ENCODE results near the gene C14orf132. TPM values are rescaled to one million over a fixed set of nuclear protein-coding genes. Genes with fewer than 3 reads are reported as not detected.

C14orf132 gene
- total and polyA plus RNA-seq, 10 of the 15 experiments (the other 5 are each of a cell fraction or from before 2014, with no cell fraction given), result under 0.01 to 1.2 (median 0.03) TPM; not detected in 2

GRCh38 chr14:96105089-96105925, 66.1 kb downstream of the C14orf132 start:
- POLR2A ChIA-PET, result no interaction called here
- ATAC-seq (no peak), DNase-seq (ENCODE audit: low read depth, low spot score) (no peak), FAIRE-seq (no peak)
- Histone ChIP-seq H3K79me2 (ENCODE audit: control insufficient read depth, insufficient read depth, low read length) (no peaks in the 10 kb centered on the region), H3K27ac (ENCODE audit: control insufficient read depth, insufficient read depth) (no peak overlapping the region), H4K20me1 (ENCODE audit: control insufficient read depth, insufficient read depth) (no peaks in the 10 kb centered on the region), H2AFZ (ENCODE audit: control insufficient read depth, low read depth, low read length) (no peak overlapping the region), H3K4me2 (ENCODE audit: control insufficient read depth, insufficient read depth) (no peak overlapping the region), H3K36me3 (ENCODE audit: control insufficient read depth in 2 of 2, insufficient read depth in 2 of 2, low read length in 1 of 2) (no peaks in the 10 kb centered on the region), H3K9me3 (replicated peaks; ENCODE audit: control insufficient read depth, insufficient read depth, low read length) (no peaks in the 10 kb centered on the region), H3K4me1 (ENCODE audit: control insufficient read depth, insufficient read depth, low read length) (no peaks in the 10 kb centered on the region), H3K27me3 (replicated peaks in 1 of 2; ENCODE audit: control insufficient read depth in 2 of 2, insufficient read depth in 2 of 2, low read length in 1 of 2) (no peaks in the 10 kb centered on the region), H3K4me3 (no peak overlapping the region), H3K9ac (ENCODE audit: control insufficient read depth, insufficient read depth, low read length) (no peak overlapping the region)
- SMC1A ChIA-PET (ENCODE audit: uncharacterized antibody, unreplicated experiment), result no interaction called here
- no peak for TF ChIP-seq SUPT20H (IDR thresholded peaks at IDR 0.05; ENCODE audit: borderline replicate concordance, control insufficient read depth, low read depth, low read length)
- TF ChIP-seq SPI1 (IDR thresholded peaks at IDR 0.05; ENCODE audit: borderline replicate concordance, insufficient read depth, low read depth, low read length), result no peak
- no peak for TF ChIP-seq ESRRA (IDR thresholded peaks at IDR 0.05; ENCODE audit: low read length)
- no peak for TF ChIP-seq SIX5 (IDR thresholded peaks at IDR 0.05; ENCODE audit: low read depth, low read length, severe bottlenecking)
- no peak for TF ChIP-seq IRF4 (IDR thresholded peaks at IDR 0.05; ENCODE audit: low read depth, low read length)
- no peak for TF ChIP-seq TAF1 (IDR thresholded peaks at IDR 0.05; ENCODE audit: borderline replicate concordance, low read depth, low read length)
- TF ChIP-seq USF2 (IDR thresholded peaks at IDR 0.05; ENCODE audit: borderline replicate concordance, low read depth, low read length), result no peak
- no peak for TF ChIP-seq HDGF (IDR thresholded peaks at IDR 0.05)
- TF ChIP-seq SREBF1 (IDR thresholded peaks at IDR 0.05; ENCODE audit: low read length), result no peak
- TF ChIP-seq EED (IDR thresholded peaks at IDR 0.05; ENCODE audit: low read depth), result no peak
- no peak for TF ChIP-seq MYC (IDR thresholded peaks at IDR 0.05; ENCODE audit: insufficient read depth, insufficient read length, insufficient replicate concordance, low read length, severe bottlenecking)
- TF ChIP-seq ZZZ3 (IDR thresholded peaks at IDR 0.05; ENCODE audit: control insufficient read depth, insufficient read length, low read depth), result no peak
- TF ChIP-seq MTA2 (IDR thresholded peaks at IDR 0.05; ENCODE audit: low read depth), result no peak
- no peak for TF ChIP-seq TCF12 (IDR thresholded peaks at IDR 0.05; ENCODE audit: low read depth, low read length)
- TF ChIP-seq MEF2B (IDR thresholded peaks at IDR 0.05; ENCODE audit: partially characterized antibody, poor library complexity, severe bottlenecking), result no peak
- WGBS (ENCODE audit: insufficient coverage, insufficient replicate concordance, low lambda C conversion rate, missing lambda C conversion rate), result 34% methylated on average over 16 of the region's 16 CpGs
- RAD21 ChIA-PET (ENCODE audit: unreplicated experiment), result no interaction called here
- in situ Hi-C loops (cut with MboI) (no loop called here), intact Hi-C loops (cut with micrococcal nuclease; ENCODE audit: unreplicated experiment) (no loop called here)
- BruUV-seq (replicated peaks), result no TSS peak
- CTCF ChIA-PET, result interaction anchor here (1.5 to 5.7 kb wide), 3 partner anchors 164 to 169 kb away, joined by 3 to 71 read pairs (median 3); no protein-coding TSS in a partner anchor
